Right ventricle myocardium inferior (tissue), 1 donor: Measurements from ENCODE around the gene CDH5. TPM values are rescaled to one million over a fixed set of nuclear protein-coding genes. Genes with fewer than 3 reads are reported as not detected.
"Not testable (repeated sequence)": the region's sequence is repeated elsewhere in the genome, so short reads cannot be mapped to it uniquely, and the experiment has no call there.

ENCODE experiments used
- ATAC-seq: fragments of 200-7000 bp; cut with Tn5 transposase; one replicate; pipeline ENCODE4 v1.9.1; 2020; ENCODE audit warnings: mild to moderate bottlenecking, moderate library complexity
- DNase-seq: peaks from one replicate; pipeline ENCODE4 v3.0.0; 2021; ENCODE audit errors: missing footprints
- intact Hi-C: fragments of 100-400 bp; cut with DNase I; formaldehyde crosslinking; loops from one replicate; pipeline ENCODE4 v1.11.0; 2022
- total RNA-seq: library from RNA; stranded (reverse); fragmentation: NEBNext Ultra II Directional; extraction: Animal tissue kit (Norgen Biotek cat#: 25700); gene quantifications from one replicate; pipeline ENCODE4 v1.2.1, GENCODE V29; 2021
- donor health status: DM: no; HTN: yes; CAD: no; lungs with severe emphysema.

CDH5 gene
- total RNA-seq, 1 donor from 2014 or later: 58.4 TPM

- intact Hi-C loops: no loop called here
- no peak for ATAC-seq
- DNase-seq: no peak
Measured at GRCh38 chr16:66441586-66442375, 75.3 kb downstream of the CDH5 start.

DNA sequence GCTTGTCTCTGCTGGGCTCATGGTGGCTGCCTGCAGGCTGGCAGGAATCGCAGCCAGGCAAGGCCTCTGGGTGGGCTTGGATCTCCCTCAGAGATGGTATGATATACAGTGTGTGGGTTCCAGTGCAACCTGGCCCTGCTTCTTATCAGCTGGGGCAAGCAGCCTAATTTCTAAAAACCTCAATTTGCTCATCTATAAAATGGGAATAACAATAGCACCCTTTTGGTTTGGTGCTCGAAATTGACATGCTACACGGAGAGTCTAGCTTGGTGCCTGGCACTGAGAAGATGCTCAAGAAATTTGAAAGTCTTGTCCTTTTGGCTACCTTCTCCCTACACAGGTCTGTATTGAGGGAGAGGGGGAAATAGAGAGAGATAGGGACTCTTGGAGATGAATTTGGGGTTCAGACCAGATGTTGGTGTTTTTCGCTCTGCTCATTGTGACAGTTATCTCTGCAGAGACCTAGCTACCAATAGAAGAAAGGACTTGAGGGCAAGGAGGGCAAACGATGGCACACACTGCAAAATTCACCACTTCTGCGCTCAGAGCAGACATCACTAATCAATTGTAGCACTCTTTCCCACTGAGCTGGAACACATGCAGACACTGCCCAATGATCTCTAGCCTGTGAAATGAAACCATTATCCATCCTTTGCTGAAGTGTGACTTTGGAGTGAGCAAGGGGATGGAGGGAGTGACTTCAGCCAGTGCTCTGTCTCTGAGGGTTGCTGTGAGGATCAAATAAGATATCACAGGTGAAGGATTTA, 76.2 kb downstream of the CDH5 start:
- ATAC-seq: no peak
- DNase-seq: no peak
- intact Hi-C loops: no loop called here

DNA sequence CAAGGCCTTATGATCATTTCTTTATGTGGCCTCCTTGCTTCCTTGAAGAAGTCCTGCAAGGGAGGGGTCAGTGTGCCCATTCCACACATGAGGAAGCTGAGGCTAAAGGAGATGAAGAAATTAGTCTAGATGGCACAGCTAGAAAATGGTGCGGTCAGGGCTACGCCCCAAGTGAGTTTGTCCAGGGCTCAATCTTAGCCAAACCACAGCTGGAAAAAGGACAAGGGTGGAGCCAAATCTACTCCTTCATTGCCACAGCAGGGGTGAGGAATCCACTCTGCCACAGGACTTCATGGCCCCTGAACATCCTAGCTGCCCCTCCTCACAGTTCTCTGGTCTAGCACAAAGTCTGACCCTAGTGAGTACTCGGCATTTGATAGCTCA, 76.8 kb downstream of the CDH5 start:
- DNase-seq (no peak), ATAC-seq (no peak)
- intact Hi-C loops: no loop called here

DNA sequence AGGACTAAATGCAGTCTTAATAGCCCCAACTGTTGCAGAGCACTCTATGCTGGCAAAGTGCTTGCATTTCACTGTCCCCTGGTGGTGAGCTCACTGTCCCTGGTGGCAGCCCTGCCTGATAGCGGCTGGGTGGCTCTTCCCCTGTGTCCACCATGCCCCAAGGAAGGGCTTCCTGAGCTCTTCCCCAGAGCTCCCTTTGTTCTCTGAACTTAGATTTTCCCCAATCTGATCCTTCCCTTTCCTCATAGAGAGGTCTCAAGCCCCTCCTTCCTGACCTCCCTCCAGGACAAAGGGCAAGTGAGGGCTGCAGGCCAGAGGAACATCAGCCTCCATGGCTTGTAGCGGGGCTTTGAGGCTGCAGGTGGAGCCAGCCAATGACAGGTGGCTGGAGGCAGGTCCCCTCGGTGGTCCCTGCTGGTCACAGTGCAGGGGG, 77.6 kb downstream of the CDH5 start:
- intact Hi-C loops: no loop called here
- no peak for ATAC-seq
- no peak for DNase-seq

- no peak for DNase-seq
- peak; percentile 52 for ATAC-seq
- intact Hi-C loops: no loop called here
Measured at GRCh38 chr16:66446737-66447136, 80.2 kb downstream of the CDH5 start.

DNA sequence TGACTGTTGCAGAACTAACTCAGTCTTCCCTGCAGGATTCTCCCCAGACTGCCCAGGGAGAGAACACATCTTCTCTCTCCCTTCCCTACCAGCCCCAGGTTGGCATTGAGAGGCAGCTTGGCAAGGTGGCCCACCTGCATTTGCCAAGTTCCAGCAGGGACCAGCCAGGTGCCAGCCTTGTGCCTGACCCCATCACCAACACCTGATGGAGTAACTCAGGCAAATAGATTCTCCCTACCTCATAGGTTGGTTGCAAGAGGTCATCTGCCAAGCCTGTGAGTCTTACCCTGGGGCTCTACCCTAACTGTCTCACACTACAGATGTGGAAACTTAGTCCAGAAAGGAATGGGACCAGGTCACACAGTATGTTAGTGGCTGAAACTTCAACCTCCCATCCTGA, 81.0 kb downstream of the CDH5 start:
- ATAC-seq (no peak), DNase-seq (no peak)
- intact Hi-C loops: no loop called here

DNA sequence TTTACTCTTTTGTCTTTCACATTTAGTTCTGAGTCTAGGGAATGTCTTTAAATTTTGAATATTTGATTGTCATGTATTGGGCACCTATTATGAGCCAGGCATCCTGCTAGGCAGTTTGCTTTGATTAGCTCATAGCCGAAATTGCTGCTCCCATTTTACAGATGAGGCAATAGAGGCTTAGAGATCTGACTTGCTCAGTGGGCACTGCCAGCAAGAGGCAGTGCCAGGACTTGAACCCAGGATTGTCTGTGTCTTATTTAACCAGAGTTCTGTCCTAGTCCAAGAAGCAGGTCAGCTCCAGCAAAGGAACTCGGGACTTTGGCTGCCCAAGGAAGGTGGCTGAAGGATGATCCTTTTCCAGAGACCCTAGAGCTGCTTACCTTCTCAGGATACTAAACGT, 85.1 kb downstream of the CDH5 start:
- DNase-seq (no peak), ATAC-seq (no peak)
- intact Hi-C loops: no loop called here

- intact Hi-C loops, DNase-seq, ATAC-seq: not testable (repeated sequence)
Measured at GRCh38 chr16:66453230-66453629, 86.7 kb downstream of the CDH5 start.

Other genes with a start within 250 kb of the CDH5 start
- 2.4 TPM for gene BEAN1, start 60.6 kb downstream of the CDH5 start, total RNA-seq
- 18.6 TPM for gene TK2, start 183.4 kb downstream of the CDH5 start, total RNA-seq
- gene CKLF, start 185.9 kb downstream of the CDH5 start, total RNA-seq: 14.7 TPM
- gene CMTM1, start 199.7 kb downstream of the CDH5 start, total RNA-seq: 0.92 TPM
- gene CMTM2, start 212.8 kb downstream of the CDH5 start, total RNA-seq: 0.35 TPM
- gene CMTM3, start 238.0 kb downstream of the CDH5 start, total RNA-seq: 11.8 TPM